Fibroblast of skin of right biceps (primary cell): ENCODE data around the gene PNLIP.

ENCODE experiments used
- DNase-seq: peaks from one replicate; pipeline ENCODE4 v3.0.0-alpha.2; 2013

PNLIP gene

DNA sequence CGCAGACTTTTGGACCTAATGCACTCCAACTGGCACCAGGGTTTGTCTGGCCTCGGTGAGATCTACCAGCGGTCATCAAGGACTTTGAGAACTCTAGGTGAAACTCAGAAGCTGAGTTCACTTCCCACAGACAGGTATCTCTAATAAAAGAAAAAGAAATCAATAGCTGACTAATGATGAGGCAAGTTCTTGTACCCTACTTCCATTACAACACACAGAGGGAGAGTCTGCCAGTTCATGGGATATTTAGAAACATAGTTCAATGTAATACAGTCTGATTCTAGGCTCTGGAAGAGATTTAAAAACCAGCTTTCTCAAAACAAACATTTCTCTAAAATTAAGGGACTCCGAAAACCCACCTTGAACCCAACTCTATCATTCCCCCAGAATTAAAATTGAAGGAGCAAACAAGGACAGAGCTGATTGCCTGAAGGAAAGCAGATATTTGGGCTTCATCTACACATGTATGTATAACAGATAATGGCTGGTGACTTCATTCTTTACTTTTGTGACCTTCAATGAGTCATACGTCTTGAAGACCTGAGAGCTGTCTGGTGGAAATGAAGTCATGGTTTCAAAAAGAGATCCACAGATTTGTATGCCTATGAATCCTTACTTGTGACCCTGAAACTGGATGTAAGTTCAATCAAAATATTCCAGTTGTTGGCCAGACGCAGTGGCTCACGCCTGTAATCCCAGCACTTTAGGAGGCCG is 42.3 kb downstream of the PNLIP start:
- DNase-seq: no peak

DNA sequence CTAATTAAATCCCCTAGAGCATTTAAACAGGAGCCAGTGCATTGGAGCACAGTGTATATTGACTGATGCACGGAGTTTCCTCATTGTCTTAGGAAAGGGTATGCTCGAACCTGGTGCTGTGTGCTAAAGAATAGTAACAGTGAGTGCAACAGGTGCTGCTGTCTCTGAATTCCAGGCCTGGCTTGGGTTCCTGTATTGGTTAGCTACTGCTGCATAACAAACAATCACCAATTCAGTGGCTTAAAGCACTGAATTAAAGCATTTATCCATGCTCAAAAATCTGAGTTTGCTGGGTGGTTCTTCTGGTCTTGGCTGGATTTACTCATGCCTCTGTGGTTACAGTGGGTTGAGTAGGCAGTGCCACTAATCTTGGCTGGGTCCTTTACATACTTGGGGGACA is 43.3 kb downstream of the PNLIP start:
- no peak for DNase-seq

DNA sequence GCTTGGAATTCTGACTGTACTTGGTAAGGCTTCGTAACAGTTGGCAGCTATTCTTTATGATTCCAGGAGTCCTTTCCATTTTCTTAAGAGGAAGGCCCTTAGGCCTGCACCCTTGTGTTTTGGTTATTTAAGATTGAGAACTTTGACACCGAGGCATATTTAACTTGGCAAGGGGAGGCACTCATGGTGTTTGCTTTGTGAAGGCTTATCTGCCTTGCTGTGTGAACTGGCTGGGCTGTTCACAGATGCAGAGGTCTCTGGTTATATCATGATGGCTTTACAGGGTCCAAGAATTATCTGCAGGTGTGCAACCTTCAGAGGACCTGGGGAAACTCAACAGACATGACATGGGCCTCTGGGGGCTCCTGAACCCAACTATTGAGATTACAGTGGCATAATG is 44.2 kb downstream of the PNLIP start:
- DNase-seq: no peak

DNA sequence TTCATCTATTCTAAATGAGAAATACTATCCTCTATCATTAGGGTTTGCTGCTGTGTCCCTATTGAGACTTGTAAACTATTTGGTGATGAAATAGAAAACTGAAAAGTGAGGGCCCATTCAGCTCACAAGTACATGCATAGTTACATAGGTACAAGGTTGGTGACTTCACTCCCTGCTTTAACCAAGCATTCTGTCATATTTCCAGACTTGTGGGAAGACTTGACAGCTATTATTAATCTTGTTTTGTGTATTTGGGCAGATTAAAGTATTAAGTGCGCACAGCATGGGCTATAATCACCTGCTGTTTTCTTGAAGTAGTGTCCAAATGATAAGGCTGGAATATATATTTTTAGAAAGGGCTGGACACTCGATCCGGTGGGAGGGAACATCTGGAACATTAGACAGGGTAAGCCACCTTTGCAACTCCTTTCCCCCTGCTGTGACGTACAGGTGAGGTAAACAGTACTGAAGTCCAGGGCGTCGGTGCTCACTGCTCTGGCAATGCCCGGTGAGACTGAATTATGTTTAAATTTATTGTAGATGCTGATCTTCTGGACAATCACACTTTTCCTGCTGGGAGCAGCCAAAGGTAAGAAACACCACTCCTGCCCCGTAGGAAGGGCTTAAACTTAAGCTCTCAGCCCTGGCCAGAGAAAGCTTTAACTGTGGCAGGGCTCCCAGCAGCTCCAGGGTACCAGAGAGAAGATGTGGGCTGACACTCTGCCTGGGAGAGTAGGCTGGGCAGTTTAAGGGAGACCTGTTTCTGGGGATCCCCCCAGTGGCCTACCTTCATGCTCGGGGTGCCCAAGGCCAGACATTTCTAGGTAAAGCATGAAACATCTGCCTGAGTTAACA is 45.1 kb downstream of the PNLIP start, which contains the start of gene PNLIPRP1:
Gene PNLIPRP1, plus strand, starts transcription at position 370 of the 855 bp plus-strand sequence. Its CDS starts 171 bp downstream, at position 541.
- DNase-seq: no peak

DNA sequence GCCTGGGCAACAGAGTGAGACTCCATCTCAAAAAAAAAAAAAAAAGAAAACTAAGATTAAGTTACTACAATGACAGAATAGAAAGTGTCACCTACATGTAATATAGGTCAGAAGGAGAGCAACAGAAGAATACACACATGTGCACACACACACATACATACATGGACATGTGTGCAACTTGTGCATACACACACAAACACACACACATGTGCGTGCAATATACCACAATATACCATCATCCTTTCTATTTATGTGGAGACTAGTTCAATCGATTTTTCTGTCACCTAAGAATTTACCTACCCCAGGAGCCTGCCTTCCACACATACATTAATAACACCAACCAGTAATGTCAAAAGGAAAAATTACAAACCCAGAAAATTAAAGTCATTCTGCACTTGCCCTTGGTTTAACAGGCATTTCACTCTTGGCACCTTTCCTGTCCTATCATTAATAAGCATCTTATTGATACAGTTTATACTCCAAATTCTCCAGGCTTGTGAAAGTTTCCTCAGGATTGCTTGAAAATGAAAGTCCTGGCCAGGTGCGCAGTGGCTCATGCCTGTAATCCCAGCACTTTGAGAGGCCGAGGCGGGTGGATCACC is 47.5 kb downstream of the PNLIP start:
- no peak for DNase-seq

DNA sequence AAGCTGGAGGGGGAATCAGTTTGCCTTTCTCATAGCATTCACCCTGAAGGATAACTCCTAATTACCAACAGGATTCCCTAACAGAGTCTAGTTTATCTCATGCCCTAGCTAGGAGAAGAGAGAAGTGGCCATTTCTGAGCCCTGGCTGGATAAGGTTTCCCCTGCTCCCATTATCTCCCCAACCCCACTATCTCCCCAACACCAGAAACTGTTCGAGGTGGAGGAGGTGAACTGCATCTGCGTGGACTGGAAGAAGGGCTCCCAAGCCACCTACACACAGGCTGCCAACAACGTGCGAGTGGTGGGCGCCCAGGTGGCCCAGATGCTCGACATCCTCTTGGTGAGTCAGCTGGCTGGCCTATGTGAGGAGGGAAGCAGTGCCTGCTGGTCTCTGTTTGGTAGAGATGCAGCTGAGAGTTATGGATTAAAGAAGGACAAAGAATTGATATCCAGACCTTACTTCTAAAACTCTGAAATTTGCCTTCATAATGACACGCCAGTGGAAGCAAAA is 48.8 kb downstream of the PNLIP start:
- DNase-seq: no peak

DNA sequence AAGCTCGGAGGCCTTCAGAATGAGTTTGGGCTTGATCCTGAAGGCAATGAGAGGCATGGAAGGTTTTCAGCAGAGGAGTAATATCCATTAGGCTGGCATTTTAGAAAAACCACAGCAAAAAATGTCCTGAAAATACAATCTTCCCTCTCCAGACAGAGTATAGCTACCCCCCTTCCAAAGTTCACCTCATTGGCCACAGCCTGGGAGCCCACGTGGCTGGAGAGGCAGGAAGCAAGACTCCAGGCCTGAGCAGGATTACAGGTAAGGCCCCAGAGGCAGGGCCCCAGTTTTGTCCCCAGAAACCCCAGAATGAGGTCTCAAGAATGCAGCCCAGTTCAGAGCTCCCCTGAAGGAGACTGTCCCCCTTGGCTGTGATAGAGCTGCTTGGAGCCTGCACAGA is 50.3 kb downstream of the PNLIP start:
- no peak for DNase-seq

DNA sequence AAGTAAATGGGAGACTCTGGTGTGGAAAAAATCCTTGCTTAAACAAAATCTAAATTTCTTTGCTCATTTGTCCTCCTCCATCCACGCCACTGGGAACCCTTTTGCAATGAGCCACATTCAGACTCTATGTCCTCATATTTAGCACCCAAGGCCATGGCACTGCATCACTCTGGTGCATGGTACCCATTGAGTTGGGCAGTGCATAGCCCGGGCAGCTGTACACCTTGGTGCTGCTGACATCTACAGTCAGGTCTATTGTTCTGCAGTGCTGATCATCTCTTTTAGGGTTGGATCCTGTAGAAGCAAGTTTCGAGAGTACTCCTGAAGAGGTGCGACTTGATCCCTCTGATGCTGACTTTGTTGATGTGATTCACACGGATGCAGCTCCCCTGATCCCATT is 51.8 kb downstream of the PNLIP start:
- no peak for DNase-seq

DNA sequence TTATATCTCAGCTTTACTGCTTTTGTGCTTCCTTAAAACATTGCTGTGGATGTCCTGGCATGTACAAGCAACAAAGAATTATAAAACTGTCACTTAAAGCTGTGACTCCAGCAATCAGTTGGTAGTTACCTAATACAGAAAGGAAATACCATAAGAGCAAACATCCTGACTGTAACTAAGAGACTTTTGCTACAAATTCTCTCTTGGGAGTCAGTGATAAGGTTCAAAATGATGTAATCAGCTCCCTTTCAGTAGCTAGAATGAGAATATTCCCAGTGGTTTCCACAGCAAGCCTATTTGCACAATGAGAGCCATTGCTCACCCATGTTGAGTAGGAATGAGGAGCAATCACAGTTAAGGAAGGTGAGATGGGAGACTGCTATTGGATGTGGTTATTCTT is 52.6 kb downstream of the PNLIP start:
- DNase-seq: no peak

DNA sequence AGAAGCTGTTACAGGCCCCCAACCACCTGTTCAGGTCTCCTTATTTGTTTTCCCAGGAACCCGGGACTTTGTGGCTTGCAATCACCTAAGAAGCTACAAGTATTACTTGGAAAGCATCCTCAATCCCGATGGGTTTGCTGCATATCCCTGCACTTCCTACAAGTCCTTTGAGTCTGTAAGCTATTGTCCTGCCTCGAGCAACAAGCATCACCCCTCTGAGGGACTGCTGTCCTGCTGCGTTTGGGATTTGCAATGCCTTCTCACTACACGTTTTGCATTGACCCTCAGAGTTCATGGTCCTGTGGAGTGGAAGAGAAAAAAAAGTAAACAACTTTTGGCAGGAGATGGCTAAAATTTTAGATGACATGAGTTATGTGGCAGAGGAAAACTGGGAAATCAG is 54.3 kb downstream of the PNLIP start:
- DNase-seq: no peak

DNA sequence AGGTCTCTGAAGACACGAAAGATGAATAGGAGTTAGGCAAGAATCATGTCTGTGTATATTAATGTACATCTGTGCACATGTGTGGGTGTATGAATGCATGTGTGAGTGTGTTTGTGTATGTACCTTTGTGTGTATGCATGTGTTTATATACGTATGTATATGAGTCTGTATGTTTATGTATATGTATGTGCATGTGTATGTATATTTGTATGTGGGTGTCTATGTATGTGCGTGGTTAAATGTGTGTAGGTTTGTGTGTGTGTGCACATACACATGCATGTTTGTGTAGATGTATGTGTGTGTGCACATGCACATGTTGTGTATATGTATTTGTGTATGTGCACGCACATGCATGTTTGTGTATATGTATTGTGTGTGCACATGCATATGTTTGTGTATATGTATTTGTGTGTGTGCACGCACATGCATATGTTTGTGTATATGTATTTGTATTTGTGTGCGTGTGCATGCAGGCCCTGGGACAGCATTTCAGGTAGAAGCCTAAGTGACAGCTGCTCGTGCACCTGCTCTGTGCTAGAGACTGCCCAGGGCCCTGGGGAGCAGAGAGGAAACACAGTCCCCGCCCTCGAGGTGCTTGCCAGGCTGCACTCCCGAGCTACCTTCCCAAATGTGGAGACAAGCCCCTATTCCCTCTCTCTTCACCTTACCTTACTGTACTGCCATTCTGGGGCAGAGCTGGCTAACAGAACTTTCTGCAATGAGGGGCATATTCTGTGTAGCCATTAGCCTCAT is 57.1 kb downstream of the PNLIP start:
- DNase-seq: no peak

DNA sequence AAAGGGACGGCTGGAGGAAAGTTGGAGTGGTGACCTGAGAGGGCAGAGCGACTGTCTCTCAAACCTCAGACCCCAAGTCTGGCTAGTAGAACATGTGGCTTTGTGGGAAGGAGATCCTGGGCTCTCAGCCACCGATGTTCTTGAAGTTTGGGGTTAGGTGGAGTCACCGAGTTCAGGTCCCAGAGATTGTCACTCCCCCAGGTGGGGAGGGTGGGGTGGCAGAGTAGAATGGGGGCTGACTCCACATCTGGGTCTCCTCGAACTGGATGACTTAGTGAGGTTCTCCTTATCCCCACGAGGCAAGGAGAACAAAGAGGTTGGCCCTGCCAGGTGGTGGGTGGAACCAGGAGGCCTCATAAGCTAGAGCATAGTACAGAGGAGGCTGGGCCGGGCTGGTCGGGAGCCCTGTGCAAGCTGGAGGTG is 60.3 kb downstream of the PNLIP start:
- DNase-seq: no peak

DNA sequence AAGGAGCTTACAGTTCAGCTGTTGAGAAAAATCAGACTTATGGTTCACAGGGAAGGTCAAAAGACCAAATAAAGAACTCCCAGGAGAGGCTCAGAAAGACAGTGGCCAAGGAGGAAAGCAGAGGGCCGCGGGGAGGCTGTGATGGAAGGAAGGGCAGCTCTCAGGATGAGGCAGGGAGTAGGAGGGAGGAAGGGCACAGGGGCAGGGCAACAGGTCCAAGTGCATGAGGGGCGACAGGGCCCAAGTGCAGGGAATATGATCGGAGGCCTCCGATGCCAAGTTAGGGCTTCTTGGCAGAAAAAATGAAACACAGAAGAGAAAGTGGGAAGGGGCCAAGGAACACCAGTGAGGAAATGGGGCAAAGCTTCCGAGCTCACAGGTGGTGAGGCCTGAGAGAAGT is 61.6 kb downstream of the PNLIP start:
- DNase-seq: no peak

DNA sequence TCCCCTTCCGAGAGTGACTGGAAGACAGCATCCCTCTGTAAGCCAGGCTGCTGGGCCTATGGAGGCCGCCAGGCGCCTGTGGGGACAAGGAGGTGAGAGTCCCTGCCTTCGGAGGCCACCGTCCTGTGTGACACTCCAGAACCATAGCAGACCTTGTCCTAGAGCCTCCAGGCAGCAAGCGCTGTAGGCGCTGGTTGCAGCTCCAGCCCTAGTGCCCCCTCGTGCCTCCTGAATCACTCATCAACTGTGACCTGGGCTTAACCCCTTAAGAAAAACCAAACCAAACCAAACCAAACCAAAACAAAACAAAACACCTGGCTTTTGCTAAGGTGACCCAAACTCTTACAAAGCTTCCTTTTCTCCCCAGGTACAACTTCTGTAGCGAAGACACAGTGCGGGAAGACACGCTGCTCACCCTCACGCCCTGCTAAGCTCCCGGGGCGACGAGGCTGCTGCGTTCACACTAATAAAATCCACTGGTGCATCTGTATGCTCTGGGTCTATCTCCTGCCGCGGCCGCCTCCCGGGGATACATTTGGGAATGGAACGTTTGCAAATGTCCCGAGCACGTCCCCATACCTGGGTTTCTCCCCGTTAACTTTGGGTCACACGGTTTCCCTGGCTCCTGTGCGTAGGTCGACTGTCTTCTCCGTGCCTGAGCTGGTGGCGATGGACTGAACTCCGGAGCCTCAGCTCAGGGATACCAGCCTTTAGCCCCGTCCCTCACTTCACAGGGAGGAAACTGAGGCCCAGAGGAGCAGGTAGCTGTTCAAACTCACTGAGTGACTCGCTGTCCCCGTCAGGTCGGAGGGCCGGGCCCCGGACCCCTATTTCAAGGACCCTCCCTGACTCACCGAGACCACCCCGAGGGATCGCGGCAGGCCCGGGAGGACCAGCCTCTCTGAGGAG is 63.2 kb downstream of the PNLIP start:
- no peak for DNase-seq

DNA sequence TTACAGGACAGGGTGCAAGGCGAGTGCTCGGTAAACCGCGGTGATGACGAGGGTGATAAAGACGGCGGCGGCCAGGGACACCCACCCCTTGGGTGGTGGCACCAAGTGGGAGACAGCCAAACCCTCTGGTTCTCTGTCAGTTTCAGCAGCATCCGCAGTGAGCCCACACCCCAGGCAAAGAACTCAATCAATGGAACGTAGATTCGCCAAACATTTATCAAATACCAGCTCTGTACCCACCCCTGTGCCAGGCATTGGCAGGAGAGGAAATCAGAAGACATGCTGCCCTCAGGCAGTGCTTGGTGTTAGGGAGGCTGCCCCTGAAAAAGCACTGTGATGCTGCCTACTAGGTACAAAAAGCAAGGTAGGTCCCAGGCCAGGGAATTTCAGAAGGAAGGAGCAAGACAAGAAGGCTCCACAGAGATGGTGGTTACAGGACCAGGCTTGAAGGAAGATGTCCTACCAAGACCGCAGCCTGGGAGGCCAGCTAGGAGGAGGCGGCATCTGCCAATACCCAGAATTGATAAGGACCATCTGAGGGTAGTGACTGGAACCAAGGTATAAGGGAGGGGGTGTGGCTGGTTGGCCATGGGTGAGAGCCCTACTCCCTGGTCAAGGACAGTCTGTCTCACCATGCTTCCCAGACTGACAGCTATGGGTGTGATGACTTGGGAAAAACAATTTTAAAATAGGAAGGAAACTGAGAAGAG is 64.9 kb downstream of the PNLIP start:
- DNase-seq: no peak

DNA sequence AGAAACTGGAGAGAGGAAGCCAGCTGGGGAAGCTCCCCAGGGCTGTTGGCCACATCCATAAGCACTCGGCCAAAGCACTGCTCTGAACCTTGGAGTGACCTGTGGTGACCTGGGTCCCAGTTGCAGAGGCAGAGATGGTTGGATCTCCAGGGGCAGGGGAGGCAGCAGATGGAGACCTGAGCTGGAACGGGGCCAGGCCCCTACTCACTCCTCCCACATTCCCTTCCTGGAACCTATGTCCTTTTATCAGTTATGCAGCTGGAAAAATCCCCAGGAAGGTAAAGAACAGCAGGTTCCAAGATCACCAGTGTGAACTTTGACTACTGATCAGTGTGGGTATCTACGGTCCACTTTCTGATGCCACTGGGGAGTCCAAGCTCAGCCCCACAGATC is 65.4 kb downstream of the PNLIP start:
- DNase-seq: no peak

DNA sequence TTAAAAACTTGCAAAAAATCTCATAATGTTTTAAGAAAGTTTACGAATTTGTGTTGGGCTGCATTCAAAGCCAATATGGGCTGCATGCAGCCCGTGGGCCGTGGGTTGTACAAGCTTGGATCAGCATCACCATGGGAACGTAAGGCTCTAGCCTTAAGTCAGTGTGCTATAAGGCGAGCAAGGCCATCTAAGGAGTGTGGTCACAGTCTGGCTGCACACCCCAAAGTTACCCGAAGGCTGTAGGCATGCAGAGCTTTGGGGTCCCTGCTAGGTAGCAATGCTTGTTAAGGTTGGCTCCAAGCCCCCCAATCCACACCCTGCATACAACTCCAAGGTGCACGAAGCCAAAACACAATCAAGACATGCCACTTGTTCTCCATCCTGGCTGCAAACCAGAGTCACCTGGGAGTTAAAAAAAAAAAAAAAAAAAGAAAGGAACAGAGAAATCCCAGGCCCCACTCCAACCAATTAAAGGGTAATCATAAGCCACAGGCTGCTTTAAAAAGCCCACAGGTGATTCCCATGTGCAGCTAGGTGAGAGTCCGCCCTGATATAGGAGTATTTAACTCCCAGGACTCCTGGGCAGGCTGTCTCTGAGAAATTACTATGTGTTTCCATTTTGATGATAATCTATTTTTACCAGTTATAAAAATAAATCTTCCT is 66.5 kb downstream of the PNLIP start:
- DNase-seq: no peak

DNA sequence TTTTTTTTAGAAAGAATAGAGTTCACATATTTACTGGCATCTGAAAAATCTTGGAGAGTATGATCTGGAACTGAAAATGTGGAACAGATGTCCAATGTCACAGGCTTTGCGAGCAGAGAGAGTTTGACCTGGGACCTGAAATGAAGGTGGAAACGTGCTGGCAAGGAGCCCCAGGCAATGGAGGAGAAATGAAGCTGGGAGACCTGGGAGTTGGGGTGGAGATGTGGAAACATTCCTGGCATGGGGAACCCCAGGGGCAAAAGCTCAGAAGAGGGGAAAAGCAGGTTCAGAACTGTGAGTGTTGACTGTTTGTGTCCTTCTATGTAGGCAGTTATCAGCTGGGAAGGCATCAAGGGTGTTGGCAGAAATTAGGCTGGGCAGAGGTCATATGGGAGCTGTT is 67.7 kb downstream of the PNLIP start:
- DNase-seq: no peak

DNA sequence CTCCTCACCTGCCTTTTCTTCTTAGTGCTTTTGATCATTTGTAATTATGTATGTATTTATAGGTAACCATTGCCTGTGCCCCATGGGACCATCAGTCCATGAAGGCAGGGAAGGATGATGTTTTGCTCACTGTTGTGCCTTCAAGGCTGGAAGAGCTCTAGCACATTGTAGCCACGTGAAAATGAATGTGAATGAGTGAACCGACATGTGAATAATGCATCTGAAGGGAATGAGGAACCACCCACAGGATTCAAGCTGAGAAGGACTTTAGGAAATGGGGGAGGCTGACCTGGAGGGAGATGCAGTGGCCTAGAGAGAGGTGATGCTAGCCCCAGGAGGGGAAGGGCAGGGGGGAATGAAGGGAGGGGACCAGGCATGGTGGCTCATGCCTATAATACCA is 69.1 kb downstream of the PNLIP start:
- DNase-seq: no peak

DNA sequence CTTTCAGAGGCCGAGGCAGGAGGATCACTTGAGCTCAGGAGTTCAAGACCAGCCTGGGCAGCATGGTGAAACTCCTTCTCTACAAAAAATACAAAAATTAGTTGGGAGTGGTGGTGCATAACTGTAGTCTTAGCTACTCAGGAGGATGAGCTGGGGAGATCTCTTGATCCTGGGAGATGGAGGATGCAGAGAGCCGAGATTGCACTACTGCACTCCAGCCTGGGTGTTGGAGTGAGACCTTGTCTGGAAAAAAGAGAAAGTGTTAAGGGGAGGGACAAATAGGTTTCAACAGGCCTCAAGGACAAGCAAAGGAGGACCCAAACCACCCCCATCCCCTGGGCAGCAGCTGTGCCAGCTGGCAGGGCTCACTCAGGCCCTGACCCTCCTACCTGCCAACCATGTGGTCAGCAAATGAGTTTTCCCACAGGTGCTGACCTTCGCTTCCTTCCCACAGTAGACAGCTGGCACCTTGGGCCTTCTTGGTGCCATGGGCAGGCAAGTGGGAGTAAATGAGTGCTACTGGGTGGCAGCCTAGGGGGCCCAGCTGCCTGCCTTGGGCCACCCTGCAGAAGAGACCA is 69.6 kb downstream of the PNLIP start:
- no peak for DNase-seq
